ENCODE results near the gene SLC34A2.

GRCh38 chr4:25650311-25650710, 5.3 kb upstream of the SLC34A2 start:
- TF ChIP-seq, protein P1, sequence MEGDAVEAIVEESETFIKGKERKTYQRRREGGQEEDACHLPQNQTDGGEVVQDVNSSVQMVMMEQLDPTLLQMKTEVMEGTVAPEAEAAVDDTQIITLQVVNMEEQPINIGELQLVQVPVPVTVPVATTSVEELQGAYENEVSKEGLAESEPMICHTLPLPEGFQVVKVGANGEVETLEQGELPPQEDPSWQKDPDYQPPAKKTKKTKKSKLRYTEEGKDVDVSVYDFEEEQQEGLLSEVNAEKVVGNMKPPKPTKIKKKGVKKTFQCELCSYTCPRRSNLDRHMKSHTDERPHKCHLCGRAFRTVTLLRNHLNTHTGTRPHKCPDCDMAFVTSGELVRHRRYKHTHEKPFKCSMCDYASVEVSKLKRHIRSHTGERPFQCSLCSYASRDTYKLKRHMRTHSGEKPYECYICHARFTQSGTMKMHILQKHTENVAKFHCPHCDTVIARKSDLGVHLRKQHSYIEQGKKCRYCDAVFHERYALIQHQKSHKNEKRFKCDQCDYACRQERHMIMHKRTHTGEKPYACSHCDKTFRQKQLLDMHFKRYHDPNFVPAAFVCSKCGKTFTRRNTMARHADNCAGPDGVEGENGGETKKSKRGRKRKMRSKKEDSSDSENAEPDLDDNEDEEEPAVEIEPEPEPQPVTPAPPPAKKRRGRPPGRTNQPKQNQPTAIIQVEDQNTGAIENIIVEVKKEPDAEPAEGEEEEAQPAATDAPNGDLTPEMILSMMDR (IDR thresholded peaks at IDR 0.05) = no peak
- TF ChIP-seq POLR2A (IDR thresholded peaks at IDR 0.05) = no peak
